Naive thymus-derived CD4-positive, alpha-beta T cell (primary cell): Measurements from ENCODE around the gene MTTP. TPM values are rescaled to one million over a fixed set of nuclear protein-coding genes. Genes with fewer than 3 reads are reported as not detected.

Experiments used
- ATAC-seq: fragments of 150-1000 bp; cut with Tn5 transposase; 2 replicates; pipeline ENCODE4 v1.10.0; 2021; ENCODE audit warnings: mild to moderate bottlenecking, moderate library complexity
- CTCF ChIA-PET: fragments of 350-600 bp; sonication (Branson Sonifier 250); formaldehyde crosslinking; loops from one replicate; lab custom pipeline; 2021; ENCODE audit warnings: antibody characterized with exemption; lab: Charles Lee
- POLR2A ChIA-PET: fragments of 350-600 bp; sonication (Branson Sonifier 250); formaldehyde crosslinking; loops from one replicate; lab custom pipeline; 2021; ENCODE audit warnings: antibody characterized with exemption, inconsistent platforms; lab: Charles Lee
- DNase-seq, 9 donors: peaks; one replicate each; pipeline versions ENCODE4 v3.0.0 to v3.0.0-alpha.2; 2020 to 2022; ENCODE audit warnings: mixed read lengths in 1 of 9
- H3K27ac ChIP-seq: one replicate; pipeline ENCODE4 v1.7.0; 2013; ENCODE audit warnings: mild to moderate bottlenecking, low read depth, low read length, moderate library complexity
- H3K27me3 ChIP-seq, 2 donors: one replicate each; pipeline ENCODE4 v1.7.0; 2013; ENCODE audit warnings: low read length in 2 of 2, mild to moderate bottlenecking in 2 of 2, moderate library complexity in 2 of 2; ENCODE audit not compliant: control insufficient read depth in 2 of 2, insufficient read depth in 2 of 2
- H3K36me3 ChIP-seq, 3 experiments: 1 replicate in 2 of 3; 2 replicates in 1 of 3; pipeline ENCODE4 v1.7.0; 2013; ENCODE audit warnings: low read length in 3 of 3, mild to moderate bottlenecking in 3 of 3, moderate library complexity in 1 of 3; ENCODE audit not compliant: insufficient read depth in 3 of 3, control insufficient read depth in 2 of 3
- H3K4me1 ChIP-seq, 2 donors: one replicate each; pipeline ENCODE4 v1.7.0; 2013; ENCODE audit warnings: low read length in 2 of 2, mild to moderate bottlenecking in 2 of 2, moderate library complexity in 1 of 2; ENCODE audit not compliant: control insufficient read depth in 2 of 2, insufficient read depth in 2 of 2
- H3K4me3 ChIP-seq: 2 replicates; pipeline ENCODE4 v1.7.0; 2013; ENCODE audit warnings: mild to moderate bottlenecking, low read length
- H3K9me3 ChIP-seq, 3 experiments: 1 replicate in 2 of 3; 2 replicates in 1 of 3; pipeline ENCODE4 v1.7.0; 2013; ENCODE audit warnings: low read length in 3 of 3; ENCODE audit not compliant: control insufficient read depth in 2 of 3
- H3K27ac Mint-ChIP-seq, 9 donors: one replicate each; pipeline ENCODE4 v1.8.0; 2020 to 2022; ENCODE audit warnings: mixed read lengths in 9 of 9, mild to moderate bottlenecking in 8 of 9, moderate library complexity in 5 of 9, inconsistent platforms in 2 of 9
- H3K27me3 Mint-ChIP-seq, 5 donors: one replicate each; pipeline ENCODE4 v1.8.0; 2021 to 2022; ENCODE audit warnings: mixed read lengths in 5 of 5, mild to moderate bottlenecking in 1 of 5
- H3K36me3 Mint-ChIP-seq, 5 donors: one replicate each; pipeline ENCODE4 v1.8.0; 2020 to 2022; ENCODE audit warnings: mixed read lengths in 5 of 5, mild to moderate bottlenecking in 3 of 5, inconsistent platforms in 1 of 5
- H3K4me1 Mint-ChIP-seq, 7 donors: one replicate each; pipeline ENCODE4 v1.8.0; 2020 to 2022; ENCODE audit warnings: mixed read lengths in 7 of 7, mild to moderate bottlenecking in 3 of 7, inconsistent platforms in 1 of 7
- H3K4me3 Mint-ChIP-seq, 10 donors: one replicate each; pipeline ENCODE4 v1.8.0; 2020 to 2022; ENCODE audit warnings: mild to moderate bottlenecking in 10 of 10, mixed read lengths in 10 of 10, moderate library complexity in 6 of 10, inconsistent platforms in 2 of 10
- H3K9me3 Mint-ChIP-seq, 11 donors: one replicate each; pipeline ENCODE4 v1.8.0; 2020 to 2022; ENCODE audit warnings: mixed read lengths in 11 of 11, mild to moderate bottlenecking in 4 of 11, inconsistent platforms in 1 of 11, moderate library complexity in 1 of 11
- intact Hi-C, 2 donors: fragments of 100-400 bp; cut with micrococcal nuclease; formaldehyde crosslinking; loops; one replicate each; pipeline ENCODE4 v1.15.1; 2023
- polyA plus RNA-seq, 2 donors: library from polyadenylated mRNA; unstranded; fragments of 300-500 nt; fragmentation: Illumina TruSeq; gene quantifications; one replicate each; pipeline ENCODE4 v1.2.3, GENCODE V29; 2021
- total RNA-seq, 6 experiments: library from RNA in 5 of 6; stranded (reverse) in 5 of 6; gene quantifications; 1 replicate in 5 of 6; 2 replicates in 1 of 6; pipeline ENCODE4 v1.2.3 and lab custom pipeline; 2021 to 2026

Gene MTTP
- total and polyA plus RNA-seq, 7 experiments from 2014 or later: 0.51 to 0.76 TPM; not detected in 5

DNA sequence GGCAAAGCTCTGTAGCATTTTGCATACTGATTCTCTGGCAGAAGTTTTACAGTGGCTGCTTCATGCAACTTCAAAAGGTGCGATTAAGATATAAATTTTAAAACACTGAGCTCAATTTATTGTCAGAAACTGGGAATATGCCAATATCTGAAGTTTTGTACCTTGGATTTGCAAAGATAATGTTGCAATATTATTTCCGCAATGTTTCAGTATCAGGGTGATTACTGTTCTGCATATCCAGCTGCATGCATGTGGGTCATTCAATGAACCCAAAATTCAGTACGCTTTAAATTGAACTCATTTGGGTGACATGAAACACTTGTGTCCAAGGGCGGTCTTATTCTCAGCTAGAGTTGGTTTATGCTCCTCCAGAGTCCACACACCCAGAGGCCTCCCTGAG, 37.0 kb upstream of the MTTP start:
- Histone ChIP-seq H3K9me3 (no peaks in the 10 kb centered on the region), H3K27ac (no peak overlapping the region), H3K4me1 (no peaks in the 10 kb centered on the region), H3K4me3 (no peak overlapping the region), H3K27me3 (no peaks in the 10 kb centered on the region), H3K36me3 (no peaks in the 10 kb centered on the region)
- H3K36me3 Mint-ChIP-seq: no peaks in the 10 kb centered on the region
- H3K27ac Mint-ChIP-seq: no peak overlapping the region
- intact Hi-C loops: no loop called here
- ChIA-PET CTCF (interaction anchor here (0.6 kb wide), 1 partner anchor 420 kb away, joined by 3 read pairs; no protein-coding TSS in a partner anchor), POLR2A (no interaction called here)
- H3K4me3 Mint-ChIP-seq: no peak overlapping the region
- no peaks in the 10 kb centered on the region for H3K4me1 Mint-ChIP-seq
- no peak for DNase-seq
- H3K27me3 Mint-ChIP-seq: peaks cover 0 to 11% (median 3%) of the 10 kb centered on the region in 5 donors
- peaks cover 0 to 5% (median under 1%) of the 10 kb centered on the region in 11 donors for H3K9me3 Mint-ChIP-seq
- no peak for ATAC-seq

DNA sequence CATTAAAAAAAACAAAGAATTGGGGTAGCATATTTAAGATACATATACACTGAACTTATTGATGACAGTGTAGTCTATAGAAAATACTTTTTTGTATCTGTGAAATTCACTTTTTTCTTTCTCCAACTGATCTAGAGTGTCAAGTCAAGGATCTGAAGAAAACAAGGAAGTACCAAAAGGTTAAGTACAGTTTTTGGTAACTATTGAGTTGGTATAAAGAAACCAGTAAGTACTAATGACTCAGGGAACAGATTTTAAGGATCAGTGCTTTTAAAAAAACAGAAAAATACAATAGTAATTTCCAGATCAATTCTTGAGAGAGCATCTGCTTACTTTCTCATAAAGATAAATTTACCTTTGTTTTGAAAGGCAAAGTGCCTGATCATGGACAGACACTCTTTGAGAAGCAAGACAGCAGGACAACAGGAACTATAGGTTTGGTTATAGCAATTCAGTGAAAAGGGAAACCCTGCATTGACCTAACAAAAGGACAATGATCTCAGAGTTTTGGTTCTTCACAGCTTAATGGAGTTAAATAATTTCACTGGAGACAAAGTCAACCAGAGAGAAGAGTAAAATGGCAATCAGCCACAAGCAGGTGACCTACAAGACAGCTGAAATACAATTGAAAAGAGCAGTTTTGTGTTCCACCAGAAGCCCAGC, 34.2 kb upstream of the MTTP start:
- DNase-seq (no peak), ATAC-seq (no peak)
- Histone ChIP-seq H3K27me3 (no peaks in the 10 kb centered on the region), H3K9me3 (peaks cover 0 to 4% (median 0%) of the 10 kb centered on the region in 3 experiments), H3K4me3 (no peak overlapping the region), H3K27ac (no peak overlapping the region), H3K4me1 (no peaks in the 10 kb centered on the region), H3K36me3 (no peaks in the 10 kb centered on the region)
- intact Hi-C loops: no loop called here
- H3K4me1 Mint-ChIP-seq: no peaks in the 10 kb centered on the region
- H3K36me3 Mint-ChIP-seq: peaks cover 0 to 10% (median 5%) of the 10 kb centered on the region in 5 donors
- CTCF ChIA-PET: no interaction called here
- peaks cover 0 to 27% (median 9%) of the 10 kb centered on the region in 11 donors for H3K9me3 Mint-ChIP-seq
- no peak overlapping the region for H3K4me3 Mint-ChIP-seq
- POLR2A ChIA-PET: no interaction called here
- H3K27me3 Mint-ChIP-seq: peaks cover 0 to 3% (median 0%) of the 10 kb centered on the region in 5 donors
- no peak overlapping the region for H3K27ac Mint-ChIP-seq

DNA sequence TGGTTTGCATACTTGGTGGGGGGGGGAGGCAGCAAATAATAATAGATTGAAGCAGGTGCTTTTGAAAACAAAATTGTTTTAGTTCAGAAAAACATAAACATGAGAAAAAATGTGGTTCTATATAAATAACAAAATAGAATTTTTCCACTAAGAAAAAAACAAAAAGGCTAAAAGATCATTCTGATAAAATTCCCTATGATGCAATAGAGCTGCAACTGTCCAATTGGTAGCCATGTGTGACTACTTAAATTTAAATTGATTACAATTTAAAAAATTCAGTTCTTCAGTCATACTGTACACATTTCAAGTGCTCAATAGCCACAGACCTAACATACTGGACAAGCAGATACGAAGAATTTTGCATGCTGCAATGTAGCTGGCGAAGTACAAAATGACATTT, 21.8 kb upstream of the MTTP start:
- intact Hi-C loops: no loop called here
- CTCF ChIA-PET: interaction anchor here (1.1 kb wide), 1 partner anchor 255 kb away, joined by 3 read pairs; no protein-coding TSS in a partner anchor

DNA sequence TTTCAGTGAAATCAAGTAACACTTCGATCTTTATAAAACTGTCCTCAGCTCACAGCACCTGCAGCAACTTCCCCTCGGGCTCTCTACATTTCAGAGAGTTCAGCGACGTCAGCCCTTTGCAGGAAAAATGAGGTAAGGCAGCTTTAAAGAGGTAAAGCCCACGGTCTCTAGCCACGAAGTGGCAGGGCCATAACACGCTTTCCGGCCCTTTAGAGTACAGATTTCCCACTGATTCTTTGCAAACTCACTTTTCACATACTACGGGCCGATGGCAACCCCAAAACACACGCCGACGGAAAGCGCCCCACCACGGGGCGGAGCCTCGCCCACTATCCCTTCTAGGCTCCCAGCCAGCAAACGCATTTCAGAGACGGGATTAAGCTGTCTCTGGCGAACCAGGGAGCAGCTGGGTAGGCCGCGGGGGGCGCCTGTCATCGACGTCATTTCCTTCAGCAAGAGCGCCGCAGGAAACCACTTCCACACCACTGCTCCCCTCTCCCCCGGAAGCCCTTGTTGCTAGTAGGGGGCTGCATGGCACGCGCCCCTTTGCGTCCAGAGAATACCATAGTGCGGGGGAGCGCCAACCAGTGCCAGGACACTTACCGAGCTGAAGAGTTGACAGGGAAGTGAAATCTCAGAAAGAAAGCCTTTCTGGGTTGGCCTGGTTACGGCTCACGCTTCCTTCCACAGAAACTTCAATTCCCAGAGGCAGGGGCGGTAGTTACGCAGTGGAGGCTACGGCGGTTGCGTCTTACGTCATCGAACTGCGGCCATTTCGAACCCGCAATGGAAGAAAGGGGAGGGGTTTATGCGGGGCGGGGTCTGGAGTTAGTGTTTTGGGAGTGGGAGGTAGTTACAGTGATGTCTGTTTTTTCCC, 11.1 kb upstream of the MTTP start, which contains the start of gene TRMT10A:
TSS of gene TRMT10A (minus strand) at position 730 of the 877 bp plus-strand sequence. CDS start 4,701 bp downstream, outside the sequence.
- Histone ChIP-seq H3K4me3 (peak within 1 kb of the TSS; percentile 92), H3K9me3 (no peaks in the 10 kb centered on the region), H3K36me3 (no peaks in the 10 kb centered on the region), H3K27me3 (no peaks in the 10 kb centered on the region), H3K27ac (peak within 1 kb of the TSS; percentile 91), H3K4me1 (no peaks in the 10 kb centered on the region)
- Mint-ChIP-seq H3K27me3 (peaks cover 13 to 29% (median 23%) of the 10 kb centered on the region in 5 donors), H3K4me3 (peak within 1 kb of the TSS; percentile 77 to 99 (median 98)), H3K4me1 (peaks cover 0 to 33% (median 28%) of the 10 kb centered on the region in 7 donors), H3K36me3 (peaks cover 0 to 2% (median 0%) of the 10 kb centered on the region in 5 donors), H3K27ac (peak within 1 kb of the TSS; percentile 98 to 100 (median 100)), H3K9me3 (peaks cover 0 to 9% (median 0%) of the 10 kb centered on the region in 11 donors)
- intact Hi-C loops: loop anchor here (1.0 to 10.0 kb wide), 20 partner anchors 56 to 1784 kb away; partner anchors contain the start of genes ADH5 (in 2 of the 2), DAPP1 (in 2 of the 2), EIF4E (in 2 of the 2) and H2AZ1 (in 2 of the 2)
- peak; percentile 91 for ATAC-seq
- ChIA-PET POLR2A (interaction anchor here (0.5 to 3.6 kb wide), 16 partner anchors 9 to 1457 kb away, joined by 3 to 35 read pairs (median 9); partner anchors contain the start of genes ADH5, DAPP1, DNAJB14 and H2AZ1), CTCF (interaction anchor here (0.6 to 3.5 kb wide), 11 partner anchors 9 to 1418 kb away, joined by 3 to 15 read pairs (median 4); partner anchors contain the start of gene DAPP1)
- DNase-seq: peak; percentile 79 to 98 (median 98)

More for the DNA sequence above, 21.8 kb upstream of the MTTP start:
- Histone ChIP-seq H3K27me3 (no peaks in the 10 kb centered on the region), H3K36me3 (peaks cover 0 to 3% (median 3%) of the 10 kb centered on the region in 3 experiments), H3K9me3 (no peaks in the 10 kb centered on the region), H3K4me1 (no peaks in the 10 kb centered on the region), H3K27ac (no peak overlapping the region), H3K4me3 (no peak overlapping the region)
- Mint-ChIP-seq H3K9me3 (no peaks in the 10 kb centered on the region), H3K4me1 (no peaks in the 10 kb centered on the region), H3K27me3 (no peaks in the 10 kb centered on the region), H3K4me3 (no peak overlapping the region), H3K36me3 (peaks cover 0 to 28% (median 23%) of the 10 kb centered on the region in 5 donors), H3K27ac (no peak overlapping the region)
- no peak for ATAC-seq
- DNase-seq: no peak
- POLR2A ChIA-PET: no interaction called here

DNA sequence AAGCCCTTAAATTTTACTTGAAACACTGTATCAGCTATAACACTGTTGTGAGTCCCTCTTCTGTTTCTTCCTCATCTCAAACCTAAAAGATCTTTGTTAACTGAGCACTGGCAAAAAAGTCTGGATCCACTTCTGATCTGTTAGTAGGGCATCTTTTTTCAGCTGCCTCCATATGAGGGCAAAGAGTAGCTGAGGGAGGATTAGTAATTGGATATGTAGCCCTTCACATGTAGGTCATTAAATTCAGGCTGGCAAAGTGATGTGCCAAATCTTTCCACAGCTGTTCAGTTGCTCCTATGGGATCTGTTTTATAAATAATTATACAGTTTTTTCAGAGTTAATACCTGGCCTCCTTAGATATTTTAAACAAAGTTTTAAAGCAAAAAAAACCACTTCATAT, 9.7 kb upstream of the MTTP start:
- Histone ChIP-seq H3K9me3 (no peaks in the 10 kb centered on the region), H3K27me3 (no peaks in the 10 kb centered on the region), H3K4me3 (no peak overlapping the region), H3K4me1 (no peaks in the 10 kb centered on the region), H3K36me3 (no peaks in the 10 kb centered on the region), H3K27ac (no peak overlapping the region)
- ATAC-seq (no peak), DNase-seq (no peak)
- Mint-ChIP-seq H3K4me3 (peak overlapping the region in 5 of 10 donors; percentile 36 to 99 (median 48)), H3K27me3 (peaks cover 21 to 42% (median 31%) of the 10 kb centered on the region in 5 donors), H3K4me1 (peaks cover 0 to 33% (median 28%) of the 10 kb centered on the region in 7 donors), H3K36me3 (peaks cover 0 to 2% (median 0%) of the 10 kb centered on the region in 5 donors), H3K27ac (peak overlapping the region in 5 of 9 donors; percentile 38 to 100 (median 70)), H3K9me3 (peaks cover 0 to 9% (median 0%) of the 10 kb centered on the region in 11 donors)
- CTCF ChIA-PET: interaction anchor here (0.6 to 3.5 kb wide), 2 partner anchors 8 to 383 kb away, joined by 4 to 8 read pairs; no protein-coding TSS in a partner anchor
- intact Hi-C loops: loop anchor here (1.0 to 10.0 kb wide), 9 partner anchors 103 to 1456 kb away; partner anchors contain the start of genes RAP1GDS1 (in 2 of the 2), ADH5 (in 1 of the 2) and STPG2 (in 1 of the 2)
- POLR2A ChIA-PET: interaction anchor here (1.0 to 3.6 kb wide), 4 partner anchors 8 to 382 kb away, joined by 4 to 35 read pairs (median 9); partner anchors contain the start of genes DNAJB14 and LAMTOR3

DNA sequence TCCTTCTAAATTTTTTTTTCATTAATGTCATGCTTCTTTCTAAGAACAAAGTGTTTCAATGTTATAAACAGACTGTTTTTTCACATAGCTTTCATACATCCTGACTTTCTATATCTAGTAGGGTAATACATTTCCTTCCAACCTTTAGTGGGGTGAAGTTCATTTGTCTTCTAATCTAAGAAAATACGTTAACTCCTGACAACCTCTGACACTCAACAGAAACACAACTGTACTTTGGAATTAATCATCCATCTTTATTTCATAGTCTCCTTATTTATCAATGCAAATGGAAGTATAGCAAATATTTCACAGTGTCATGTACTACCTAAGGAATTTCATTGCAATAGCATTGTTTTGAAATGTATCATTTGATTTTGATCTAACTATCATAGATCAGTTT, 2.7 kb upstream of the MTTP start:
- intact Hi-C loops: no loop called here
- Histone ChIP-seq H3K36me3 (no peaks in the 10 kb centered on the region), H3K4me1 (no peaks in the 10 kb centered on the region), H3K4me3 (no peak overlapping the region), H3K27ac (no peak overlapping the region), H3K27me3 (peaks cover 0 to 5% of the 10 kb centered on the region in 2 donors), H3K9me3 (no peaks in the 10 kb centered on the region)
- Mint-ChIP-seq H3K27me3 (peaks cover 45 to 63% (median 55%) of the 10 kb centered on the region in 5 donors), H3K27ac (no peak overlapping the region), H3K9me3 (peaks cover 0 to 2% (median 0%) of the 10 kb centered on the region in 11 donors), H3K4me1 (peaks cover 0 to 3% (median 0%) of the 10 kb centered on the region in 7 donors), H3K36me3 (no peaks in the 10 kb centered on the region), H3K4me3 (no peak overlapping the region)
- CTCF ChIA-PET: interaction anchor here (0.5 kb wide), 1 partner anchor 482 kb away, joined by 3 read pairs; no protein-coding TSS in a partner anchor
- DNase-seq: no peak
- ATAC-seq: no peak
- POLR2A ChIA-PET: interaction anchor here (1.7 kb wide), 1 partner anchor 8 kb away, joined by 9 read pairs; the partner anchor contains the start of gene TRMT10A
